ENCODE measurements around the gene SIGLEC11.

- no peak for TF ChIP-seq CTCF (IDR thresholded peaks at IDR 0.05)
- TF ChIP-seq EZH2 (IDR thresholded peaks at IDR 0.05; ENCODE audit: borderline replicate concordance, insufficient read depth, low read depth, low read length, poor library complexity, severe bottlenecking), result no peak
These were observed 17.4 kb upstream of the SIGLEC11 start for GRCh38 chr19:49978324-49978723.
